BE2C (cell line): ENCODE results near the gene ZNF81.

Experiments used
- DNase-seq: peaks from one replicate; pipeline ENCODE4 v3.0.0-alpha.2; 2020
- H3K27me3 ChIP-seq: fragments of 250-450 bp; sonication (Bioruptor Pico); 2 replicates; pipeline ENCODE4 v1.5.1; 2020; ENCODE audit warnings: mild to moderate bottlenecking
- H3K36me3 ChIP-seq: fragments of 250-450 bp; sonication (Bioruptor Pico); 2 replicates; pipeline ENCODE4 v1.5.1; 2020; ENCODE audit warnings: mild to moderate bottlenecking
- H3K4me1 ChIP-seq: fragments of 250-450 bp; sonication (Bioruptor Pico); 2 replicates; pipeline ENCODE4 v1.5.1; 2020
- H3K4me3 ChIP-seq: 2 replicates; pipeline ENCODE4 v1.5.1; 2011; ENCODE audit warnings: low read depth, low read length
- H3K9me3 ChIP-seq: fragments of 250-450 bp; sonication (Bioruptor Pico); 2 replicates; pipeline ENCODE4 v1.5.1; 2020
- TF ChIP-seq, protein P1 (sequence below): IDR thresholded peaks from 2 replicates; pipeline ENCODE4 v1.5.1; 2012; ENCODE audit warnings: mild to moderate bottlenecking, low read depth, low read length

Gene ZNF81

DNA sequence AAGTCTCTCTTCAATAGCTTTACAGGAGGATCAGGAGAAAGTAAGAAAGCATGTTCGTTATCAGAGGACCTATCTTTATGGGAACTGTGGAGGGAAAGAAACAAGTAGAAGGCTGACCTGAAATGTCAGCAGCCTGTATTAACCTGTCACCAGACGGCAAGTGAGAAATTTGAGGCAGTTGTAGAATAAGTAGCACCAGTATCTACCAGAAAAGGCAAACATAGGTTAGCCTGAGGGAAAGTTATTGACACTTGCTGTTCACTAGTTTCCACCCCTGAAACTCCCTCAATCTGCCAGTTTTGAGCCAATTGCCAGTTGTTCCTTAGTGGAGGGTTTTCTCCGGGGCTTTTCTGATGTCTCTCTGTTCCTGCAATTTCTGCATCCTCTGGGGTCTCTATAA is 36.4 kb downstream of the ZNF81 start:
- no peak for DNase-seq

GRCh38 chrX:47877327-47877726 is 40.6 kb downstream of the ZNF81 start:
- H3K4me3 ChIP-seq = no peak overlapping the region
- no peaks in the 10 kb centered on the region for H3K9me3 ChIP-seq
- no peak for DNase-seq
- H3K4me1 ChIP-seq = no peaks in the 10 kb centered on the region
- no peaks in the 10 kb centered on the region for H3K36me3 ChIP-seq
- no peaks in the 10 kb centered on the region for H3K27me3 ChIP-seq
- TF ChIP-seq, protein P1, sequence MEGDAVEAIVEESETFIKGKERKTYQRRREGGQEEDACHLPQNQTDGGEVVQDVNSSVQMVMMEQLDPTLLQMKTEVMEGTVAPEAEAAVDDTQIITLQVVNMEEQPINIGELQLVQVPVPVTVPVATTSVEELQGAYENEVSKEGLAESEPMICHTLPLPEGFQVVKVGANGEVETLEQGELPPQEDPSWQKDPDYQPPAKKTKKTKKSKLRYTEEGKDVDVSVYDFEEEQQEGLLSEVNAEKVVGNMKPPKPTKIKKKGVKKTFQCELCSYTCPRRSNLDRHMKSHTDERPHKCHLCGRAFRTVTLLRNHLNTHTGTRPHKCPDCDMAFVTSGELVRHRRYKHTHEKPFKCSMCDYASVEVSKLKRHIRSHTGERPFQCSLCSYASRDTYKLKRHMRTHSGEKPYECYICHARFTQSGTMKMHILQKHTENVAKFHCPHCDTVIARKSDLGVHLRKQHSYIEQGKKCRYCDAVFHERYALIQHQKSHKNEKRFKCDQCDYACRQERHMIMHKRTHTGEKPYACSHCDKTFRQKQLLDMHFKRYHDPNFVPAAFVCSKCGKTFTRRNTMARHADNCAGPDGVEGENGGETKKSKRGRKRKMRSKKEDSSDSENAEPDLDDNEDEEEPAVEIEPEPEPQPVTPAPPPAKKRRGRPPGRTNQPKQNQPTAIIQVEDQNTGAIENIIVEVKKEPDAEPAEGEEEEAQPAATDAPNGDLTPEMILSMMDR = no peak

More for the DNA sequence above, 36.4 kb downstream of the ZNF81 start:
- no peaks in the 10 kb centered on the region for H3K27me3 ChIP-seq
- H3K4me3 ChIP-seq = no peak overlapping the region
- H3K4me1 ChIP-seq = no peaks in the 10 kb centered on the region
- TF ChIP-seq, protein P1 = no peak
- no peaks in the 10 kb centered on the region for H3K36me3 ChIP-seq
- H3K9me3 ChIP-seq = no peaks in the 10 kb centered on the region

DNA sequence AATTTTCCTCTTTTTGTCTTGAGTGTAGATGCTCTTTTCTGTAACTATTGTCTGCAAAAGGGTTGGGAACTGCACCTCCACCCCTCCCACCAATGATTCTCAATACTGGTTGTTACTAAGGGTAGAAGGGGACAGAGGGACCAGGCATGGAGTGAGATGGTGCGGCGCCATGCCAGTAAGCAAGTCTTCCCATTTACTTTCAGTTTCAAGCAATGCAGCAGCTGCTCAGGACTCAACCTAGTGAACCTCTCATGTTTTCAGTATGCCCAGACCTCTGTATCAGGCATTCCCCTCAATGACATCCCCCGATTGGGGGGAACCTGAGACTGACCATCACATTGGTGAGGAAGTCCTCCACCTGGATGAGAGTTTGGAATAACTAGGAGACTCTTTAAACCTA is 41.5 kb downstream of the ZNF81 start:
- TF ChIP-seq, protein P1 = no peak
- no peak overlapping the region for H3K4me3 ChIP-seq

DNA sequence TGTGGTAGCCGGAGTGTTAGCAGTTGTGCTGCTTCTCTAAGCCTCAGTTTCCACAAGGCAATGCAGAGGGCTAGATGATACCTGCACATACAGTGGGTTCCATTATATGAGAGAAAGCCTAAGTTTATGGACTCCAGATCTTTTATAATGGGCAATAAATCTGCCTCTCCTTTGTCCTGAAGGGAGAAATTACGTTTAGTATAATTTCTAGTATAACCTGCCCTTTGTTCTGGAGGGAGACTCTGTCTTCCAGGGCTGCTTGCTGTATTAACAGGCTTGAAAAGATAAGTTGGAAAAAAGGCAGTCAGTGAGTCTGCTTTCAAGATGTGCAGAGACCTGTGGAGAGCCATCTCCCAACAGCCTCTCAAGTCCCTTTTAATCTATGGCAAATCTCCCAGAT is 42.8 kb downstream of the ZNF81 start:
- H3K9me3 ChIP-seq = no peaks in the 10 kb centered on the region
- TF ChIP-seq, protein P1 = no peak
- DNase-seq = no peak
- H3K36me3 ChIP-seq = no peaks in the 10 kb centered on the region
- H3K4me1 ChIP-seq = no peaks in the 10 kb centered on the region
- H3K27me3 ChIP-seq = no peaks in the 10 kb centered on the region
- H3K4me3 ChIP-seq = no peak overlapping the region

More for the DNA sequence above, 41.5 kb downstream of the ZNF81 start:
- H3K27me3 ChIP-seq = no peaks in the 10 kb centered on the region
- DNase-seq = no peak
- H3K9me3 ChIP-seq = no peaks in the 10 kb centered on the region
- no peaks in the 10 kb centered on the region for H3K4me1 ChIP-seq
- H3K36me3 ChIP-seq = no peaks in the 10 kb centered on the region

DNA sequence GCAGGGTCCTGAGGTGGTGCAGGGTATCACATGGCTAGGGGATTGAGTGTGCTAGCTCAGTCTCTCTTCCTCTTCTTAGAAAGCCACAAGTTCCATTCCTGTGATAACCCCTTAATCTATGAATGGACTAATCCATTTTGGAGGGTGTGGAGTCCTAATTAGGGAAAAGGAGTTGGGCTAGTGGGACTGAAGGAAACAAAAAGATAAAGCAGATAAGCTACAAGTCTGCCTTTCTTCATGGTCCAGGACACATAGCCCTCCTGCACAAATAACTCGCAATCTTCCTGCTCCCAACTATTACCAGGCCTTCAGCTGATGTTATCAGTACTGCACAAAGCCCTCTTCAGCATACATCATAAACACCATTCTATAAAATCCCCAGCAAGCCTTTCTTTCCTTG is 44.2 kb downstream of the ZNF81 start:
- H3K27me3 ChIP-seq = no peaks in the 10 kb centered on the region
- H3K9me3 ChIP-seq = no peaks in the 10 kb centered on the region
- H3K4me3 ChIP-seq = no peak overlapping the region
- H3K36me3 ChIP-seq = no peaks in the 10 kb centered on the region
- no peak for DNase-seq
- TF ChIP-seq, protein P1 = no peak
- no peaks in the 10 kb centered on the region for H3K4me1 ChIP-seq

GRCh38 chrX:47885501-47885900 is 48.8 kb downstream of the ZNF81 start:
- TF ChIP-seq, protein P1 = no peak
- Histone ChIP-seq H3K4me3 (no peak overlapping the region), H3K4me1 (no peaks in the 10 kb centered on the region), H3K36me3 (no peaks in the 10 kb centered on the region), H3K27me3 (no peaks in the 10 kb centered on the region), H3K9me3 (no peaks in the 10 kb centered on the region)
- DNase-seq = no peak
